Vagina (tissue), 2 donors: Measurements from ENCODE around the gene CREBL2.

Experiments used
- POLR2AphosphoS5 ChIP-seq, 2 donors: sonication (generic); formaldehyde crosslinking; IDR thresholded peaks; one replicate each; pipeline ENCODE4 v1.9.0; 2017; ENCODE audit warnings: antibody characterized with exemption in 2 of 2, mild to moderate bottlenecking in 2 of 2, low read depth in 1 of 2; ENCODE audit not compliant: insufficient read depth in 1 of 2
- TF ChIP-seq, protein P1 (sequence below), 3 experiments: fragments of 450-650 bp in 2 of 3; fragments of 200-600 bp in 1 of 3; sonication (generic) in 1 of 3; IDR thresholded peaks; one replicate each; pipeline ENCODE4 v1.5.1; 2017 to 2019; ENCODE audit warnings: antibody characterized with exemption in 3 of 3, mild to moderate bottlenecking in 2 of 3, moderate library complexity in 2 of 3

DNA sequence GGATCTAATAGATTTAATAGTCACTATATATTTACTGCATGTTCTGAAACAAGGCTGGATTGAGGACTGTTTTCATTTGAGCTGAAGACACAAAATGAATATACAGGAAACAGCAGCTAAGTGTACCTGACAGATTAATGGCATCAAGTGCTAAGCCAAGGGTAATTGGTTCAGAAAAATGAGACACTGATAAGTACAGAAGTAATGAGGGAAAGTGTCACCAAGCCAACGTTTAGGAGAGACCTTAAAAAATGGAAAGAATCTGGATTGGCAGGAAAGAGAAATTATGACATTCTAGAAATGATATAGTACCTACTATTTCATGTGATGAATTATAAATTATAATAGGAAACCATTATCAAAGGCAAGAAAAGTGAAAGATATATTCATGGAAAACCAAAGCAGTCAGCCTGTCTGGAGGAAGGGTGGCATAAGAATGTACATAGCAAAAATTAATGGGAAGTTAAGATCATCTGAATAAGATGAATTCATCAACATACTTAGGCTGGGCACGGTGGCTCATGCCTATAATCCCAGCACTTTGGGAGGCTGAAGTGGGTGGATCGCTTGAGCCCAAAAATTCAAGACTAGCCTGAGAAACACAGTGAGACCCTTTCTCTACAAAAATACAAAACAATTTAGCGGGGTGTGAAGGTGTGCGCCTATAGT, 28.0 kb upstream of the CREBL2 start:
- TF ChIP-seq, protein P1, sequence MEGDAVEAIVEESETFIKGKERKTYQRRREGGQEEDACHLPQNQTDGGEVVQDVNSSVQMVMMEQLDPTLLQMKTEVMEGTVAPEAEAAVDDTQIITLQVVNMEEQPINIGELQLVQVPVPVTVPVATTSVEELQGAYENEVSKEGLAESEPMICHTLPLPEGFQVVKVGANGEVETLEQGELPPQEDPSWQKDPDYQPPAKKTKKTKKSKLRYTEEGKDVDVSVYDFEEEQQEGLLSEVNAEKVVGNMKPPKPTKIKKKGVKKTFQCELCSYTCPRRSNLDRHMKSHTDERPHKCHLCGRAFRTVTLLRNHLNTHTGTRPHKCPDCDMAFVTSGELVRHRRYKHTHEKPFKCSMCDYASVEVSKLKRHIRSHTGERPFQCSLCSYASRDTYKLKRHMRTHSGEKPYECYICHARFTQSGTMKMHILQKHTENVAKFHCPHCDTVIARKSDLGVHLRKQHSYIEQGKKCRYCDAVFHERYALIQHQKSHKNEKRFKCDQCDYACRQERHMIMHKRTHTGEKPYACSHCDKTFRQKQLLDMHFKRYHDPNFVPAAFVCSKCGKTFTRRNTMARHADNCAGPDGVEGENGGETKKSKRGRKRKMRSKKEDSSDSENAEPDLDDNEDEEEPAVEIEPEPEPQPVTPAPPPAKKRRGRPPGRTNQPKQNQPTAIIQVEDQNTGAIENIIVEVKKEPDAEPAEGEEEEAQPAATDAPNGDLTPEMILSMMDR (IDR thresholded peaks at IDR 0.05): no peak
- no peak for TF ChIP-seq POLR2AphosphoS5 (IDR thresholded peaks at IDR 0.05; ENCODE audit: insufficient read depth in 1 of 2, low read depth in 1 of 2)
